NK-92 treated with Interleukin-12 subunit alpha and Interleukin-12 subunit beta, amount 100 ng/mL, for 24 hours (cell line): ENCODE results near the gene OR4M1.
"Not testable (repeated sequence)": the region's sequence is repeated elsewhere in the genome, so short reads cannot be mapped to it uniquely, and the experiment has no call there.

ENCODE experiments used
- DNase-seq: peaks from one replicate; lab custom pipeline; 2025; lab: John Stamatoyannopoulos, UW

The OR4M1 gene

GRCh38 chr14:19773204-19773603, at the start of gene OR4M1:
OR4M1 (plus strand) TSS chr14:19773504; CDS start chr14:19780323, 6,819 bp downstream.
- not testable (repeated sequence) for DNase-seq

- no peak for DNase-seq
These were observed 43.9 kb upstream of the OR4M1 start for GRCh38 chr14:19729359-19729758.

GRCh38 chr14:19729763-19730162, 43.5 kb upstream of the OR4M1 start:
- DNase-seq, result no peak

GRCh38 chr14:19733893-19734292, 39.4 kb upstream of the OR4M1 start:
- DNase-seq, result not testable (repeated sequence)

GRCh38 chr14:19743256-19743655, 30.0 kb upstream of the OR4M1 start, which contains the start of gene OR4Q3:
OR4Q3 (plus strand) TSS chr14:19743571.
- DNase-seq, result no peak

- DNase-seq, result not testable (repeated sequence)
These were observed 21.0 kb upstream of the OR4M1 start for GRCh38 chr14:19752316-19752715.

GRCh38 chr14:19754172-19754571, 19.1 kb upstream of the OR4M1 start:
- DNase-seq, result no peak

GRCh38 chr14:19771491-19771890, 1.8 kb upstream of the OR4M1 start:
- DNase-seq, result not testable (repeated sequence)

- no peak for DNase-seq
These were observed 1.3 kb upstream of the OR4M1 start for GRCh38 chr14:19771895-19772430.

- DNase-seq, result not testable (repeated sequence)
These were observed 850 bp upstream of the OR4M1 start for GRCh38 chr14:19772454-19772853.

GRCh38 chr14:19775587-19775986, 2.3 kb downstream of the OR4M1 start:
- no peak for DNase-seq

GRCh38 chr14:19785848-19786247, 12.5 kb downstream of the OR4M1 start:
- DNase-seq, result not testable (repeated sequence)

GRCh38 chr14:19787318-19787717, 14.0 kb downstream of the OR4M1 start:
- not testable (repeated sequence) for DNase-seq

GRCh38 chr14:19788150-19788549, 14.8 kb downstream of the OR4M1 start:
- DNase-seq, result not testable (repeated sequence)

GRCh38 chr14:19796520-19797108, 23.3 kb downstream of the OR4M1 start:
- not testable (repeated sequence) for DNase-seq

GRCh38 chr14:19799880-19800279, 26.6 kb downstream of the OR4M1 start:
- DNase-seq, result no peak

- DNase-seq, result no peak
These were observed 27.2 kb downstream of the OR4M1 start for GRCh38 chr14:19800282-19801117.

- DNase-seq, result no peak
These were observed 27.8 kb downstream of the OR4M1 start for GRCh38 chr14:19801118-19801464.

- not testable (repeated sequence) for DNase-seq
These were observed 30.2 kb downstream of the OR4M1 start, which contains the start of gene OR4N2 for GRCh38 chr14:19803470-19803869. OR4N2 (plus strand) TSS chr14:19803770; CDS start chr14:19827449, 23,679 bp downstream.

GRCh38 chr14:19813171-19813920, 40.0 kb downstream of the OR4M1 start:
- not testable (repeated sequence) for DNase-seq

GRCh38 chr14:19819879-19820278, 46.6 kb downstream of the OR4M1 start:
- not testable (repeated sequence) for DNase-seq

GRCh38 chr14:19821016-19821415, 47.7 kb downstream of the OR4M1 start:
- DNase-seq, result not testable (repeated sequence)
